Endothelial cell of umbilical vein (primary cell): Measurements from ENCODE around the gene ETF1.
A peak's percentile ranks its signal among the peaks of the same experiment; 100 is the strongest.

Source experiments
- CTCF ChIP-seq, 2 donors: IDR thresholded peaks; 1 replicate in 1 of 2; 2 replicates in 1 of 2; pipeline ENCODE4 v1.5.1; 2011; ENCODE audit warnings: low read length in 2 of 2, mild to moderate bottlenecking in 2 of 2, moderate library complexity in 2 of 2, control low read depth in 1 of 2, inconsistent platforms in 1 of 2, low read depth in 1 of 2; ENCODE audit not compliant: insufficient read depth in 1 of 2; ENCODE audit errors: extremely low read depth in 1 of 2
- EZH2 ChIP-seq: IDR thresholded peaks from 2 replicates; pipeline ENCODE4 v1.6.1; 2012; ENCODE audit warnings: borderline replicate concordance, low read depth, mild to moderate bottlenecking, moderate library complexity, low read length, inconsistent platforms; ENCODE audit not compliant: severe bottlenecking
- FOS ChIP-seq: IDR thresholded peaks from 2 replicates; pipeline ENCODE4 v1.6.1; 2011; ENCODE audit warnings: mild to moderate bottlenecking, low read length, moderate library complexity, borderline replicate concordance; ENCODE audit not compliant: insufficient read depth
- JUN ChIP-seq: IDR thresholded peaks from 2 replicates; pipeline ENCODE4 v1.6.1; 2011; ENCODE audit warnings: borderline replicate concordance, low read depth; ENCODE audit not compliant: insufficient read length, insufficient read depth
- MAX ChIP-seq: IDR thresholded peaks from 2 replicates; pipeline ENCODE4 v1.6.1; 2011; ENCODE audit not compliant: insufficient read depth, insufficient read length
- POLR2A ChIP-seq: IDR thresholded peaks from 2 replicates; pipeline ENCODE4 v1.6.1; 2012; ENCODE audit warnings: low read depth, mild to moderate bottlenecking, control low read depth, low read length
- POLR2AphosphoS5 ChIP-seq: IDR thresholded peaks from 2 replicates; pipeline ENCODE4 v1.6.1; 2012; ENCODE audit warnings: low read depth, mild to moderate bottlenecking, control low read depth, low read length, moderate library complexity; ENCODE audit not compliant: insufficient read depth

DNA sequence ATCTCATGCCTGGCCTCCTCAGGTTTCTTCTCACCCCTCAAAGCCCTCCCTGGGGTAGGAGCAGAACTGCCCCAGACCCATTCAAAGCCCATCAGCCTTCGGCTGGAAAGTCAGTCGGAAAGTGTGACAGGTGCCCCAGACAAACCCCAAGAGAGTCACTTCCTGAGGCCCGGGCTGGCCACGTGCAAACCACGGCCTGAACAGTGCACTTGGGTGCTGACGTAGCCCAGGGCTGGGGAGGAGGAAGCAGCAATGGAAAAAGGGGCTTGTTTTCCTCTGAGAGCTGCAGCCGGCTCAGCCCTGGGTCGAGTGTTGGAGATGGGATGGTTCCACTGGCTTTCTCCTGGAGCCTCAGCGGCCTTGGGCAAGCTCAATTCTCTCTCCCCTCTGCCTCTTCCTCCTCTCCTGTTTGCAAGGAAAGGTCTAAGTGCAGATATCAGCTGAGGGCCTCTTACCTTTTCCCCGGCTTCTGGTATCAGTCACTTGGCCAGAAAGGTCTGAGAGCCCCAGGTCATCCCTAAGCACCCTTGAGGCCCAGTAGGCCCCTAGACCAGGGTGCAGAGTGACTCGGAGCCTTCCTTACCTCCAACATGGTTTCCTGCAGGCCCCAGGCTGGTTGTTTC, 83.6 kb downstream of the ETF1 start:
- TF ChIP-seq POLR2AphosphoS5 (no peak), POLR2A (no peak), MAX (peak; percentile 29), EZH2 (no peak), CTCF (IDR thresholded peaks at IDR 0.05; ENCODE audit: extremely low read depth in 1 of 2, insufficient read depth in 1 of 2, low read depth in 1 of 2, low read length in 2 of 2) (no peak), JUN (no peak), FOS (no peak)
